B cell (primary cell): ENCODE measurements around the gene IL17RE. TPM values are rescaled to one million over a fixed set of nuclear protein-coding genes. Genes with fewer than 3 reads are reported as not detected.

ENCODE experiments used
- ATAC-seq: fragments of 200-7000 bp; cut with Tn5 transposase; one replicate; pipeline ENCODE4 v1.10.0; 2021; ENCODE audit warnings: low read depth, mild to moderate bottlenecking, moderate number of reproducible peaks, moderate library complexity
- CTCF ChIA-PET: fragments of 350-600 bp; sonication (Branson Sonifier 250); formaldehyde crosslinking; loops from one replicate; lab custom pipeline; 2021; ENCODE audit warnings: antibody characterized with exemption, inconsistent platforms; lab: Charles Lee
- POLR2A ChIA-PET: fragments of 350-600 bp; sonication (Branson Sonifier 250); formaldehyde crosslinking; loops from one replicate; lab custom pipeline; 2021; ENCODE audit warnings: antibody characterized with exemption; lab: Charles Lee
- DNase-seq: peaks from one replicate; pipeline ENCODE4 v3.0.0; 2013
- H2AFZ ChIP-seq: 2 replicates; pipeline ENCODE4 v1.6.1; 2012; ENCODE audit warnings: mild to moderate bottlenecking, low read depth, low read length; ENCODE audit not compliant: insufficient read depth, poor library complexity, severe bottlenecking
- H3K27ac ChIP-seq, 2 donors: 1 replicate in 1 of 2; 2 replicates in 1 of 2; pipeline ENCODE4 v1.5.1; 2012 to 2013; ENCODE audit warnings: low read length in 2 of 2, mild to moderate bottlenecking in 2 of 2, moderate library complexity in 1 of 2
- H3K27me3 ChIP-seq, 4 experiments: fragments of 200-600 bp in 1 of 4; sonication (generic) in 1 of 4; replicated peaks in 1 of 4; 1 replicate in 2 of 4; 2 replicates in 2 of 4; pipeline versions ENCODE4 v1.6.1 to v1.7.0; 2013 to 2016; ENCODE audit warnings: low read length in 3 of 4, mild to moderate bottlenecking in 2 of 4, mixed read lengths in 1 of 4, moderate library complexity in 1 of 4; ENCODE audit not compliant: insufficient read depth in 4 of 4, control insufficient read depth in 3 of 4; ENCODE audit errors: control extremely low read depth in 1 of 4
- H3K36me3 ChIP-seq, 2 experiments: replicated peaks in 1 of 2; 1 replicate in 1 of 2; 2 replicates in 1 of 2; pipeline versions ENCODE4 v1.6.1 to v1.7.1; 2013; ENCODE audit warnings: low read length in 1 of 2; ENCODE audit not compliant: insufficient read depth in 2 of 2, control insufficient read depth in 1 of 2; ENCODE audit errors: control extremely low read depth in 1 of 2, extremely low read depth in 1 of 2
- H3K4me1 ChIP-seq, 2 donors: fragments of 200-600 bp in 1 of 2; sonication (generic) in 1 of 2; 1 replicate in 1 of 2; 2 replicates in 1 of 2; pipeline versions ENCODE4 v1.5.1 to v1.6.1; 2013 to 2017; ENCODE audit warnings: low read length in 2 of 2; ENCODE audit not compliant: control insufficient read depth in 2 of 2, insufficient read depth in 2 of 2
- H3K4me2 ChIP-seq: replicated peaks from 2 replicates; pipeline ENCODE3; 2012; ENCODE audit warnings: mild to moderate bottlenecking, low read depth, low read length; ENCODE audit not compliant: poor library complexity, severe bottlenecking
- H3K4me3 ChIP-seq, 5 experiments: fragments of 200-600 bp in 1 of 5; sonication (generic) in 1 of 5; 1 replicate in 3 of 5; 2 replicates in 2 of 5; pipeline versions ENCODE4 v1.5.1 to v1.7.0; 2011 to 2016; ENCODE audit warnings: low read length in 4 of 5, mild to moderate bottlenecking in 4 of 5, low read depth in 2 of 5, control low read depth in 1 of 5, moderate library complexity in 1 of 5; ENCODE audit not compliant: insufficient read depth in 1 of 5; ENCODE audit errors: control extremely low read depth in 1 of 5, extremely low read depth in 1 of 5
- H3K79me2 ChIP-seq: fragments of 200-600 bp; sonication (generic); one replicate; pipeline ENCODE4 v1.6.0; 2016; ENCODE audit warnings: low read length; ENCODE audit not compliant: control insufficient read depth, insufficient read depth
- H3K9ac ChIP-seq: fragments of 200-600 bp; sonication (generic); 2 replicates; pipeline ENCODE4 v1.6.1; 2017; ENCODE audit warnings: mild to moderate bottlenecking, low read length, moderate library complexity
- H3K9me3 ChIP-seq, 3 donors: one replicate each; pipeline versions ENCODE4 v1.6.1 to v1.7.1; 2013; ENCODE audit warnings: low read length in 2 of 3; ENCODE audit not compliant: control insufficient read depth in 2 of 3, insufficient read depth in 1 of 3; ENCODE audit errors: control extremely low read depth in 1 of 3
- H4K20me1 ChIP-seq: 2 replicates; pipeline ENCODE4 v1.6.0; 2012; ENCODE audit warnings: mild to moderate bottlenecking, low read length; ENCODE audit not compliant: insufficient read depth, control insufficient read depth, poor library complexity, severe bottlenecking
- H3K27ac Mint-ChIP-seq: one replicate; pipeline ENCODE4 v1.8.0; 2021; ENCODE audit warnings: mixed read lengths
- H3K27me3 Mint-ChIP-seq: one replicate; pipeline ENCODE4 v1.8.0; 2021; ENCODE audit warnings: mixed read lengths
- H3K4me1 Mint-ChIP-seq: one replicate; pipeline ENCODE4 v1.8.0; 2021; ENCODE audit warnings: mixed read lengths
- H3K4me3 Mint-ChIP-seq: one replicate; pipeline ENCODE4 v1.8.0; 2021; ENCODE audit warnings: mixed read lengths
- H3K9me3 Mint-ChIP-seq: one replicate; pipeline ENCODE4 v1.8.0; 2022; ENCODE audit warnings: mixed read lengths; ENCODE audit not compliant: insufficient read depth
- CTCF ChIP-seq: fragments of 200-600 bp; IDR thresholded peaks from one replicate; pipeline ENCODE4 v1.8.0; 2022; ENCODE audit warnings: antibody characterized with exemption, mild to moderate bottlenecking
- EZH2 ChIP-seq: IDR thresholded peaks from 2 replicates; pipeline ENCODE4 v1.6.1; 2012; ENCODE audit warnings: borderline replicate concordance, low read depth, mild to moderate bottlenecking, moderate library complexity, low read length; ENCODE audit not compliant: insufficient read depth, poor library complexity, severe bottlenecking
- WGBS: methylation state at CpG from one replicate; pipeline ENCODE4 v1.1.5; 2013; ENCODE audit warnings: missing lambda C conversion rate; ENCODE audit not compliant: insufficient coverage; 5-methylcytosine and 5-hydroxymethylcytosine counted together
- intact Hi-C: fragments of 100-400 bp; cut with micrococcal nuclease; formaldehyde crosslinking; loops from one replicate; pipeline ENCODE4 v1.10.0; 2022
- polyA plus RNA-seq: library from polyadenylated mRNA; depleted of rRNA; stranded (reverse); fragments of >200 nt; gene quantifications from 2 replicates; pipeline ENCODE4 v1.2.3, GENCODE V29; 2012
- total RNA-seq, 2 donors: library from RNA; stranded (reverse); fragments of 120-200 nt in 1 of 2; gene quantifications; 1 replicate in 1 of 2; 2 replicates in 1 of 2; pipeline versions ENCODE4 v1.2.3 to v1.2.4, GENCODE V29; 2013 to 2022

The IL17RE gene
- total and polyA plus RNA-seq, 2 donors (not counting 1 experiment from before 2014, with no cell fraction given) = 0.37 TPM; not detected in 1

- 17% methylated on average over 44 of the region's 45 CpGs for WGBS
- H2AFZ ChIP-seq = peak overlapping the region; percentile 65
- ATAC-seq = peak; percentile 75
- H3K4me2 ChIP-seq = peak overlapping the region; percentile 68
- H3K79me2 ChIP-seq = no peaks in the 10 kb centered on the region
- ChIA-PET CTCF (no interaction called here), POLR2A (no interaction called here)
- Mint-ChIP-seq H3K27ac (no peak overlapping the region), H3K4me1 (no peaks in the 10 kb centered on the region), H3K4me3 (peak overlapping the region; percentile 39), H3K9me3 (no peaks in the 10 kb centered on the region), H3K27me3 (peaks cover 5% of the 10 kb centered on the region)
- no peaks in the 10 kb centered on the region for H3K9me3 ChIP-seq
- H3K4me1 ChIP-seq = peaks cover 6 to 8% of the 10 kb centered on the region in 2 donors
- H4K20me1 ChIP-seq = no peaks in the 10 kb centered on the region
- TF ChIP-seq EZH2 (no peak), CTCF (no peak)
- no peaks in the 10 kb centered on the region for H3K36me3 ChIP-seq
- H3K9ac ChIP-seq = peak overlapping the region; percentile 32
- no peak overlapping the region for H3K27ac ChIP-seq
- H3K27me3 ChIP-seq = peaks cover 0 to 22% (median 6%) of the 10 kb centered on the region in 4 experiments
- peak; percentile 57 for DNase-seq
- intact Hi-C loops = no loop called here
- H3K4me3 ChIP-seq = peak overlapping the region in 2 of 5 experiments; percentile 17 to 36
Measured at GRCh38 chr3:9862391-9863057, 40.1 kb upstream of the IL17RE start.

GRCh38 chr3:9863058-9863772 is 39.4 kb upstream of the IL17RE start:
- Mint-ChIP-seq H3K9me3 (no peaks in the 10 kb centered on the region), H3K4me3 (no peak overlapping the region), H3K27ac (no peak overlapping the region), H3K27me3 (peaks cover 5% of the 10 kb centered on the region), H3K4me1 (no peaks in the 10 kb centered on the region)
- ATAC-seq (no peak), DNase-seq (no peak)
- H3K79me2 ChIP-seq = no peaks in the 10 kb centered on the region
- POLR2A ChIA-PET = no interaction called here
- peak overlapping the region; percentile 65 for H2AFZ ChIP-seq
- H3K9ac ChIP-seq = no peak overlapping the region
- no peak overlapping the region for H3K4me3 ChIP-seq
- H3K9me3 ChIP-seq = no peaks in the 10 kb centered on the region
- intact Hi-C loops = no loop called here
- WGBS = 85% methylated on average over 21 of the region's 22 CpGs
- no peaks in the 10 kb centered on the region for H3K36me3 ChIP-seq
- H4K20me1 ChIP-seq = no peaks in the 10 kb centered on the region
- no peak for TF ChIP-seq CTCF
- TF ChIP-seq EZH2 = no peak
- CTCF ChIA-PET = no interaction called here
- H3K4me1 ChIP-seq = peaks cover 6 to 8% of the 10 kb centered on the region in 2 donors
- peaks cover 0 to 22% (median 6%) of the 10 kb centered on the region in 4 experiments for H3K27me3 ChIP-seq
- H3K27ac ChIP-seq = no peak overlapping the region
- peak overlapping the region; percentile 68 for H3K4me2 ChIP-seq
